ENCODE results near the gene CDX2.

The CDX2 gene

DNA sequence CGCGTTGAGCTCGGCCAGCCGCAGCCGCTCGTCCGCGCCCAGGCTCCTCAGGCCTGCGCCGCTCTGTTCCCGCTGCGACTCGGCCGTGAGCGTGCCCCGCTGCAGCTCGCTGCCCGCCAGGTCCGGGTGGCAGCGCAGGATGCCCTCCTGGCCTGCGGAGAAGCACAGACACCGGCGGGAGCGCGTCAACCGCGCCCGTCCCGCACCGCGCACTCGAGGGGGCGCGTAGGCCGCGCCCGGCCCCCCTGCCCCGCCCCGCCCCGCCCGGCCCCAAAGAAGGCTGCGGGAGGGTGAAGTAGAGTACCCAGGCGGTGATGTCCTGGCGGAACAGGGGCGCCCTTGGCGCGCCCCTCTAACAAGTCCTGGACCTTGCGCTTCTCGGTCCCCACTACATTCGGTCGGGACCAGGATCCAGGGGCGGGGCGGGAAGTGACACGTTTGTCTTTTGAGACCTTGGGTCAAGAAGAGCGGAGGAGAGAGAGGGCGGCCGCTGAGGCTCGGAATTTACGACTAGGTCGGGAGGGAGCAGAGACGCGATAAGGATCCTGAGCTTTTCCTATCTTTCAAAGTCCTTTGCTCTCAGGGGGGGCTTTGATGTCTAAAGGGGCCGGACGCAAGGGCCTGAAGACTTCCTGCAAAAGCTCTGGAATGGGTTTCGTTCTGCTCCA lies 9.3 kb upstream of the CDX2 start:
- no peak for DNase-seq (ENCODE audit: low read depth in 2 of 2)

DNA sequence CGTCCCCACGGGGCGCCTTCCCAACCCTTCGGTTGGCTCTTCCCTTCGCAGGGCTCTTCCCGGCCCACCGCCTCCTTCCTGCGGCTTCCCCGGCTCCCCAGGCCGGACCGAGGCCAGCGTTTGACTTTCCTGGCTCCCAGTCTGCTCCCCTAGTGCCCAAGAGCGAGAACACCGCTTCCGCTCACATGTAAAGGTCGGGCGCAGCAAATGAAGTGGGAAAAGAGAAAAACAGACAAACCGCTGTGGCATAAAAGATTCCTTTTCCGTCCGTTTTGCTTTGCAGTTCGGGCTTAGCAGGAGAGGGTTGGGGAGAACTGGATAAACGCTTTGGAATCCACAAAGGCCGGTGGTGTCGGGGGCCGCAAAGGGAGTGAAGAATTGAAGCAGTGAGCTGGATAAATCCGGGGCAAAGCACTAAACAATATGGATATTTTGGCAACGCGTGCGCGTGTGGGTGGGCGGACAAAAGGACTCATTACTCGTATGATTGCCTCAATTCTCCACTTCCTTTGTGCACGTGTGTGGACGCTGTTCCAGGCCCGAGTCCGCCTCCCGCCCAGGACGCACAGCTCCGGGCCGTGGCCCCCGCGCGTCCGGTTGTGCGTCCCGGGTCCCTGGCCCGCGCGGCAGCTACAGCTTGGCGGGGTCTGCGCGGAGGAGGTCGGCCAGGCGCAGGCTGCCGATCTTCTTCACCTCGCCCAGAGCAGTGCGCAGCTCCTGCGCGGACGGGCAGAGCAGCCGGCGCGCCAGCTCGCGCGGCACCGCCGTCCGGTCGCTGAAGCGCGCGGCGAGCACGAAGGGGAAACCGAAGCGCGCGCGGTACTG lies 8.6 kb upstream of the CDX2 start:
- no peak for DNase-seq (ENCODE audit: low read depth in 2 of 2)

DNA sequence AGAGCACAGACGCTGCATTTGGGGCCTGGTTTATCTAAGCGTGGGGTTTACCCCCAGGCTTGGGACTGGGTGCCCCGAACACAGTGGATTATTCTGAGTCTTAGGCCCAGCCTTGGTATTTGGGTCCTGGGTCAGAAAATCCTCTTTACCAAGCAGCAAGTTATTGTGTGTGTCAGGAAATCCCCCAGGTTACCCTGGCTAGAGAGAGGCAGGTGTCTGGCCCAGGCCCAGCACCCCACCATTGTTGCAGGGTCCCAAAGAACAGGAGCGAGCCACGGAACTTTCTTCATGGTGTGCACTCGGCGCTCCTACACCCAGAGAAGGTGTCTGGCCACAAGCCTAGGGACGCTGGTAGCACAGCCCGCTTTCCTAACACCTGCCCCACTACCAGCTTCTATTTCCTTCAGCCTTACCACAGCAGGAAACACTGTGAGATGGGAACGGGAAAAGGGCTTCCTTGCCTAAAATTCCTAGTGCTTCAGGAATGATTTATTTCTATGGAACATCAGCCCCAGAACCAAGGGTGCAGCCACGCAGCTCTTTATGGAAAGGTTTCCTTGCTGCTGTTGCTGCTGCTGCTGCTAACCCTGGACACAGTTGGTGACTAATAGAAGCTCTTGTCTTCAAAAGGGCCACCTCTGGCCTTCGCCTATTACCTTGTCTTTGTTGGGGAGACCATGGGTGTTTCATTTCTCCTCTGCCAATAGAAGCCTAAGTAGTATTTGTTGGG lies 7.4 kb upstream of the CDX2 start:
- DNase-seq (ENCODE audit: low read depth in 2 of 2): no peak

DNA sequence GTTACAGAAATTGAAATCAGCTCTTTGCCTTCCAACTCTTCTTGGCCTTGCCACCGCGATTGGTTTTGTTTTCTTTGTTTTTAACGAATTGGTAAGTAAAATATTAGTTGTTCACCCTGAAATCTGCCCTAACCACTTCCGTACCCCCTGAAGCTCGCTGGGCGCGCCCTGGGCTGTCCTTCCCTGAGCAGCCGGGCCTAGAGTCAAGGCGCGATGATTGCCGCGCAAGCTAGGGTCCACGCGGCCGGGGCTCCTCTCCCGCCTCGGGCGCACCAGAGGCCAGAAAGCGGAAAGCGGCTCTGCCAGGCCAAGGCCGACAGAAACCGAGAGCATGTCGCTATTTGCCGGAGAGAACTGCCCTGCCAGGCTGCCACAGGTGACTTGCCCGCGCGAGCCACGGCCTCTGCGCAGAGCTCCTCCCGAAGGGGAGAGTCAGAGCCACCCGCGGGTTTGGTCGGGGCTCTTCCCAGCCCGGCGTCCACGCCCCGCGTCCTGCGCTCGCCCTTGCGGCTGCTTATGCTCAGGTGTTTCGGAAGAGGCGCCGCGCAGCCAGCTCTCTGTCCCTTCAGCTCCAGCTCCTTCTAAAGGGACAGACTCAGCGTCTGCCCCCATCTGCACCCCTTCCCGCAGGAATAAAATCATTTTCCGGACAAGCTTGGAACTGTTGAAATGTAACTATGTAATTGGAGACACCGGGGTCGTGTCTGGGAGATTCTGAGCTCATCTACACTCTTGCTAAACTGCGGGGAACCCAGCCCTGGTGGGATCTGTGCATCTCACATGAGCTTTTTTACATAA lies 6.6 kb upstream of the CDX2 start:
- DNase-seq (ENCODE audit: low read depth in 2 of 2): no peak

DNA sequence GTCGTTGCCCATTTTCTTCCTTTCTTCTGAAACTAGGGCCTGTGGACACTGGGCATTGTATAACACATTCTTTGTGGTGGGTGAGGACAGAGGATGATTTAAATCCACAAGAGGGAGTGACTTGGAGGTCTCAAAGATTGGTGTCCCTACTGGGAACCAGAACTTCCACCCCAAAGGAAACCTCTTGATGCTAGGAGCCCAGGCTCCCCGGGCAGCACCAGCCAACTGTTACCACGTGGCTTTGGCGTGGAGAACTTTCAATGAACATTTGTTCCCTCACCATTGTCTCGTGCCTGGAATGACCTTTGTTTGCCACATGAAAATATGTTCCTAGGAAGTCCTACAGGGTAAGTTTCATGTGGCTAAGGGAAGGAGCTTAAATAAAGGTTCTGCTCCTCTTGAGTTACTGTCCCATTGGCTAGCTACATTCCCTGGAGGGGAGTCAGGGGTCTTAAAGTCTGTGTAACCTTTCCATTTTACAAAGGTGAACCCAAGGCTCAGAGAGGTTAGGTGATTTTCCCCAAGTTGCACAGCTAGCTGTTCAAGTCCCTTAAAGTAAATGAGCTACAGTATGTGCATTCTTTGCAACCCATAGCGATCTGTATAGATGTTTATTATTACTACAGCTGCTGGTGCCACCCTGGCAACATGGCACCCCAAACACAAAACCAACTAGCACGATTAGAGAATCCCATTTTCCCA lies 5.0 kb upstream of the CDX2 start:
- DNase-seq (ENCODE audit: low read depth in 2 of 2): no peak

DNA sequence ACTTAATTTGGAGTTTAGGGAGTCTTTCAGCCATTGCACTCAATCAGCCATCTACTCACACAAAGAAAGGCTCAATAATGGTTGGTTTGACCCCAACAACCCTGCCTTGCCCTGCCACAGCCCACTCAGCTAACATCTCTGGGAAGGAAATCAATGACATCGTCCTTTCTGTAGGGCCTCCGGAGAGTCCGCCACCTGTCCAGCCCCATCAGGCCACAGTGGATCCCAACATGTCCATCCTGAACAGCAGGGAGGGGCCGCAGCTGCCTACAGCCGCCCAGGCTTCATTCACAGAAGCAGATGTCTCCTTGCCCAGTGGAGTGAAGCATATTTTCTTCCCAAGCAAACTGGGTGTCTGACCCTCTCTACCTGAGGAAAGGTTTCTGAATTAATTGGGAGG lies 4.2 kb upstream of the CDX2 start:
- no peak for DNase-seq (ENCODE audit: low read depth in 2 of 2)

DNA sequence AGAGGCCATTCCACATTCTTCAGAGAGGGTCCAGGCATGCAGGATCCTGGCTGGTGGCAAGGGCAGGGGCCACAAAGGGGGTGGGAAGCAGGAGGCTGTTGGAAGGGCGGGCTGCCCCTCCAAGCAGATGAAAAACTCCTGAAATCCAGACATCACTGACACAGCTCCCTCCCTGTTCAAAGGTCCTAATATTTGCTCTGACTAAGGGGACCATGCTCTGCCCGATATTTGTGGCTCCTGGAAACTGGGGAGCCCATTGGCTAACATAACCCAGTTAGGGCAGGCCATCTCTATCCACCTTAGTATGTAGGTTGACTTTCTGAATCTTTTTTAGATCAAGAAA lies 3.3 kb upstream of the CDX2 start:
- no peak for DNase-seq (ENCODE audit: low read depth in 2 of 2)

DNA sequence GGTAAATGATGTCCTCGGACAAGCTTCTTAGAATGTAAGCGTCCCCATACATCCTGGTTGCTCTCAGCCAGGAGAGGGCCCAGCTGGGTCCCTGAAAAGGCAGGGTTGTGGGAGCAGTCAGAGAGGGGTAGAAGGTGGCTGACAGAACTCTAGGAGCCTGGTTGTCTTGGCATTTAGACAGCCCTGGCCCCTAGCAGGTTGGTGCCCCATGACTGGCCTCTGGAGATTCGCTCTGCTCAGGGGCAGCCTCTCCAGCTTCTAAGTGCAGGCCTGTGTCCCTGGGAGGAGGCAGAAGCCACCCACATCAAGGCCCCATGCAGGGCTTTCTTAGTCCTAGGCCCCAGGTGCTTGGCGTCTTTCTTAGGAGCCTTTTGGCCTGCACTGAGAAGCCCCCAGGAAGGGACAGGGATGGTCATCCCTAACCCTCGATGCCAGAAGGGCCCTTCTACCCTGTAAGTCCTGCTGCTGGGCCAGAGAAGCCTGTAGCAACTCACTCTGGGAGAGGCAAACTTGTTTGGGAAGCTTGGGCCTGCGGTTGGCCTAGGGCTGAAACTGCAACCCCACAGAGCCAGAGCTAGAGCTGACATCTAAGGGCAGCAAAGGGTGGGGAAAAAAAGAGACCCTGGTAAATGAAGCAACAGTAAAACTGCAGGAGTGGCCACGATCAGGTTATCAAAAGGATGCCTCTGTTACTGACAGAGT lies 2.8 kb upstream of the CDX2 start:
- DNase-seq (ENCODE audit: low read depth in 2 of 2): no peak

DNA sequence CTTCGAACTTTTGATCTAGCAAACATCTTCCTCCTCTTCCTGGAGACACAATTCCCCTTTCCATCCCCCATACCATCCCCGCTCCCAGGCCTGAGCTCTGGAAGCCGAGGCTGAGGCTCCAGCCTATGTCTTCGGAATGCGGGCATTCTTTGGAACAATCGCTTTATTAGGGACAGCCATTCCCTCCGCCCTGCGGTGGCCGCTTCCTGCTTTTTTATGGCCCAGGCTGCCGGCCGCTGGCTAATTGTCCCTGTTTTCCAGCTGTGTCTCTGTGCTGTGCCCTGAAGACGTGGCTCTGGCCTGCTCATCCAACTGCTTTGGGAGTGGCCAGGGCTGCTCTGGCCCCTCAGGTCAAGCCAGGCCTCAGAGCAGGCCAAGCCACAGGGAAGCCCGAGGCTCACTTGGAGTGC lies 2.1 kb upstream of the CDX2 start:
- DNase-seq (ENCODE audit: low read depth in 2 of 2): no peak

DNA sequence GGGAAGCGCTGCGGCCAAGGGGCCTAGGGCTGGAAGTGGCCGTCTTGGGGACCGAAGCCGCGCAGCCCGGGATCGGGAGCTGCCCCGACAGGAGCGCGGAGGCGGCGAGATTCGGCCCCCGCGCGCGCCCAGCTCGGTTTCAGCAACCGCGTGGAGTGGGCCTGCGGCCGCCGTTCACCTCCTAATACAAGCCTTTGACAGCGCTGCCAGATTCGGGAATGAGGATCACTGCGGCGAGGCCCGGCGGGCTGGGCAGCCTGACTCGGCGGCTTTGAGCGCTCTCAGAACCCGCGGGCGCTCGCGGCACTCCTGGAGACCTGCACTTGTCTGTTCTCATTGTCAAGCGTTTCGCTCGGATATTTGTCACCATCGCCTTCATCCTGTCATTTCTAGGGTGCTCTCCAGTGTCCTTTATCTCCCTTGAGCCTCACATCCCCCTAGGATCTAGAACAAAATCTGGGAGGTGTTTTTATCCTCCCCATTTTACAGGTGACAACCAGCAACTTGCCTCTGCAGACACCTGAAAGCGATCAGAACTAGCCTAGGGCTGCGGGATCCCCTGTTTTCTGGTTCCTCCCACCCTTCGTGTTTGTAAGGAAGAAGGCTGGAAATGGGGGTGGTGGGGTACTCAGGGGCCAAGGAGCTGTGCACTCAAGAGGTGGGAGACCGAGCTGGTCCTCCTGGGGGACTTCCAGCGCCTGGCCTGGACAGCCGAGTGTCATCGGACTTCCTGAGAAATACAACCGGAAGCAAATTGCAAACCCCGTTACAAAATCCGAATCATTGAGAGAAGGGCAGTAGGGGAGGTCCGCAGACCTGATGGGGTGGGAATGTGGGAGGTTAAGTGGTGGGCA lies 1.5 kb upstream of the CDX2 start:
- no peak for DNase-seq (ENCODE audit: low read depth in 2 of 2)

DNA sequence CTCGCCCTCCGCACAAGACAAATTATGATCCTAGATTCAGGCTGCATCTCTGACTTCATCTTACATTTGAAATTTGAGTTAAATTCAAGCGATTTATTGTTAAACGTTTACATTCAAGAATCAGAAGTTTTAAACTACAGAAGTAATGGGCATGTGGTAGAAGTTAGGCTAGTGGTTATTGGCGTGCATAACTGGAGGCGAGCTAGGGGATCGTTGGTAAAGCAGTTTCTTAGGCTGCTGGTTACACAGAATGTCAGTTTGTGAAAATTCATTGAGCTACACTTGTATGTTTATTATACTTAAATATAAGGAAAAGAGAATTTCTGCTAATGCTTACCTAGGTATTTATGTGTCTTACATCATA lies 733 bp upstream of the CDX2 start:
- no peak for DNase-seq (ENCODE audit: low read depth in 2 of 2)

DNA sequence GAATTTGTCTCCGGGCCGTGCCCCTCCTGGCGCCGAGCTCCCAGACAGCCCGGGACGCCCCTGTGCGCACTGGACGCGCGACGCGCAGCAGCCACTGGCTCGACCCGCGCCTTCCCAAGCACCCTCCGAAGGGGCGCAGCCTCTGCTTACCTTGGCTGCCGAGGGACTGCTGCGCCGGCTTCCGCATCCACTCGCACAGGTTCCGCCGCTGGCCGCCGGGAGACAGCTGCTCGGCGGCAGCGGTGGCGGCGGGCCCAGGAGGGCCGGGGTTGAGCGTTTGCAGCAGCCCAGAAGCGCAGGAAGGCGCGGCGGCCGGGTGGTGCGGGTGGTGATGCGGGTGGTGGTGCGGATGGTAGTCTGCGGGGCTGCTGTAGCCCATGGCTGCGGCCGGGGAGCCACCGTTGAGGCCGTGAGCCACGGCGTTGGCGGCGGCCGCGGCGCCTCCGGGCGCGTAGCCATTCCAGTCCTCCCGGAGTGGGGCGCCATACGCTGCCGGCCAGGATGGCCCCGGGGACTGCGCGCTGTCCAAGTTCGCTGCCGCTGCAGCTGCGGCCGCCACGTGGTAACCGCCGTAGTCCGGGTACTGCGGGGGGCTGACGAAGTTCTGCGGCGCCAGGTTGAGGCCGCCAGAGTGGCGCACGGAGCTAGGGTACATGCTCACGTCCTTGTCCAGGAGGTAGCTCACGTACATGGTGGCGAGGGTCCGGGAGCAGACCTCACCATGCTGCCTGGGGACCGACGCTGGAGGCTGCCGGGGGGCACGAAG lies 616 bp downstream of the CDX2 start:
- DNase-seq (ENCODE audit: low read depth in 2 of 2): no peak

DNA sequence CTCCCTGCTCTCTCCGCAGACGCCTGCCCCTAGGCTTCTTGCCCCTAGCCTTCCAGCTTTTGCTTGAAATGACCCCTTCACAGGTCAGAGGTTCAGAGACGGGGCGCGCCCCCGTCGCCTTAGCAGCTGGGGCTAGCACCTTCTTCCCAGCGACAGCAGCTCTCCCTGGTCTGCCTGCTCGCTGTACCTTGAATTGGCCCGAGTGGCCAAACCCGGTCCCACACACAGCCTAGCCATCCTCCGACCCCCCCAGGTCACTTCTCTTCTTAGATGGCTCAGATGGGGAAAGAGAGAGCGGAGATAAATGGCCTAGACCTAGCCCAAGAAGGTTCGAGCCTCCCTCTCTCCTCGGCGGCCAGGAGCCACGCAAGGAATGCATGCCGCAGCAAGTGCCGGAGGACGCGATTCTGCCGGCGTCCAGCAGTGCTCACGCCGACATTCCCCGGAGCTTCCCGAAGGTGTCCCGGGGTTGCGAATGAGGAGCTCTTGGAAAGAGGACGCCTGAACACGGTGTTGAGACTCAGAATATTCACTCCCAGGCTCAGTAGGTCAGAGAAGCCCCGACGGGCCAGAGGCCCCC lies 1.3 kb downstream of the CDX2 start:
- no peak for DNase-seq (ENCODE audit: low read depth in 2 of 2)

DNA sequence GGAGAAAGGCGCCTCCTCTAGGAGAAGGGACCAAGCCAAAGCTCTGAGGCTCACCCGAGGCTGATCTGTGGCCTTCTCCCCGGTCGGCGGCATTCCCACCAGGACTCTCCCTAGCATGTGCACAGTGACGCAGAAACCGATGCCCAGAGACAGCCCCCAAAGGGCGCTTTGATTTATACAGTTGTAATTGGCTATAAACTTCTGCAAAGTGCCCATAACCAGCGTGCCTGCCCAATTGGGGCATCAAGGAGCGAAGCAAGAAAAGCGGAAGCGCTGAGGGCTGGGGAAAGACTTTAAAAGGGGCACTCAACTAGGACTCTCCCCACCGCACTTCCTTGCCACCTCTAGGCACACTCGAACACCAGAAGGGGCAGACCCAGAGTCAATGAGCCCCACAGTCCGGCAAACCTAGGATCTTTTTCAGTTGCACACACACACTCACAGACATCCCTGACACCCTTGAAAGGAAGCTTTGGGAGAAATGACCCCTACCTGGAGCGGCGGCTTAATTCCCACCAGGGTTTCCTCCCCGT lies 1.8 kb downstream of the CDX2 start:
- no peak for DNase-seq (ENCODE audit: low read depth in 2 of 2)

DNA sequence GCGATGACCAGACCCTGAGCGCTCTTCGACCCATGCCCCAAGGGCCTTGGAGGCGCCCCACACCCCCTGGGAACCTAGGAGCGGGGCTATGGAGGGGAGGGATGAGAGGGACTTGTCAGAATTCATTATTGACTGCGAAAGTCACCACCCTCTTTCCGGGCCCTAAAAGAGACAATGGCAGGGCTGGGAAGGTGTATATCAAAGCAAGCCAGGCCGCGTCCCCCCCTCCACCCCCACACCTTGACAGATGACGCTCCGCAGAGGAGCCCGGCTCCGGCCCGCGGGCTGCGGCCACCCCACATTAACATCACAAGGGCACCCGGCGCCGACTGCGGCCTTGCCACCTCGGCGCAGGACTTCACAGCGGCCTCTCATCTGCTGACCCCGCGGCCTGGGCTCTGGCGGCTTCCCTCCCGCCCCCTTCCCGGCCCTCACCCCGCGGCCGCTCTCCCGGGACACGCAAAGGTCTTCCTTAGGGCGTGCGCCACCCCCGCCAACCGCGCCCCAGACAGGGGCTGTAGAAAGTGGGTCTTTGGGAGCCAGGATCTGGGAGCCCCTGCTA lies 2.4 kb downstream of the CDX2 start:
- no peak for DNase-seq (ENCODE audit: low read depth in 2 of 2)

DNA sequence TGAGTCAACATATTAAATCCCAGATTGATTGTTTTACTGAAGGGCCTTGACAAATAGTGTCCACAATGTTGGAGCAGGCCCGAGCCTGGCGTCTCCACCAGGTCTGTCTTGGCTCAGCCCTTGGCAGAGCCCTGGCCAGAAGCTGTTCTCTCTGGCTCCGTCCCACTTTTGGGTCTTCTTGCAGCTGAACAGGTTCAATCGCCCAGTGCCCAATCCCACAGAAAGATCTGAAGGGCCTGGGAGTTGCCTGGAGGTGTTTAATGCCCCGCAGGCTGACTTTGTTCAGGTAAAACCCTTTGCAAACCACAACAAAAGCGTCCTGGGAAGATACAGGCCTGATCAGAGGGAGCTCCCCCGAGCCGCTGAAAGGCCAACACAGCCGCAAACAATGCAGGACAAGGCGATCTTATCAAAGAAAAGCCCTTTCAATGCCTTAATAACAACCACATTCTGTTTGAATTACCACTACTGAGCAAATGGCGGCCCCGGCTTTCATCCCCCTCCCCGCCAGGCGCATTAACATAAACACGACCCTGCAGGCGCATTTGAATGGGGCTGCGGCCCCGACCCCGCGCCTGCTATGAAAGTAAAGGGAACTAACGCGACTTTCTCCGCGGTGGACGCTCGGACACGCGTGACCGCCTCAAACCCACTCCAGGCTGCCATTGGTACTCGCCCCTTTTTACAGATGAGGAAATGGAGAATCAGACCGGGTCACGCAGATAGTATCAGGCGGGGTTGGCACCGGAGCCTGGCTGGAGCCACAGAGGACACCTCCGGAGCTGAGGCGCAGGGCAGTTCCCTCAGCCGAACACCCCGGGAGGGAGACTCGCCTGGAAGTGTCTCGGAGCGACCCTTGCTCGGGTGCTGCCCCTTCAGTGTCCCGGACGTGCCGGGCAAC lies 3.1 kb downstream of the CDX2 start:
- no peak for DNase-seq (ENCODE audit: low read depth in 2 of 2)

DNA sequence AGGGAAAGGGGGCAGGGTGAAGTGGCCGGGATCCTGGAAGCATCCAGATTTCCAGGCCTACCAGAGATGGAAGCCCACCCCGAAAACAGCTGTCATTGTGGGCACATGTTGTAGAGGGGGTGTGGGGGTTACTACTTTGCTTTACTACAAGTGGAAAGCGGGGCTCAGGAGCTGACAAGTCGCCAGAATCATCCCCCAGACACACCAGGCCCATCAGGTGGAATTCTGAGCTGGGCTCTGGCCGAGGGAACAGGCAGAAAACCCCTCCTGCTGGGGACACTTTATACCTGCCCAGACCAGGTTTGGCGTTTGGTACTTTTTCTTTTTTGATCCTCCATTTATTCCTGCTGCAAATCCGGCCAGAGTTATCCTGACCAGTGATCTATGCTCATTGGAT lies 3.8 kb downstream of the CDX2 start:
- DNase-seq (ENCODE audit: low read depth in 2 of 2): no peak
